ENCODE results near the gene TTC22.
A peak's percentile ranks its signal among the peaks of the same experiment; 100 is the strongest.

TTC22 gene

GRCh38 chr1:54792686-54793282 lies 8.3 kb downstream of the TTC22 start:
- TF ChIP-seq CTCF (IDR thresholded peaks at IDR 0.05; ENCODE audit: extremely low read depth, missing control alignments), result no peak
- no peak for DNase-seq (ENCODE audit: low spot score)

DNA sequence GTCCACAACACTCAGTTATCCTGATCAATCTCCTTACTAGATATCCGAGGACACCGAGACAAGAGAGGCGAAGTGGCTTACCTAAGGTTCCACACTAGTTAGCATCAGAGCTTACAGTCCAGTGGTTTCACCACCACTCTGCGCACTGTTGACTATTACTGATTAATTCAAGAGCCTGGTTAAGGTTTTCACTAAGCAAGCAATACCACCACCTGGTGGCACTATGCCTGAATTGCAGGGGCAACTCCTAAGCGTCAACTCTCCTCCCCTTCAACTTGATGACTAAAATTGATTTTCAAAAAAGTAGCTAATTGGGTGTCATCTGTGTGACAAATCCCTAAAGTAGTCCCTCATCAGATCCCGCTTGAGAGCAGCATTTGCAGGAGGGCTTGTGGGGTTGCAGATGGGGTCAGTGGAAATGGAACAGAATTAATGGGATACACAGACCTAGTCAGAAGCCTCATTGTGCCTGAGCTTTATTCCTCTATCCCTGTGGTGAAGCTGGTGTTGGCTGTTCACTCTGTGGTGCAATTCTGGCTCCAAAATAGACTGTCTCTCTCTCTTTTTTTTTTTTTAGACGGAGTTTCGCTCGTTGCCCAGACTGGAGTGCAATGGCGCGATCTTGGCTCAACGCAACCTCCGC lies 9.1 kb downstream of the TTC22 start:
- DNase-seq (ENCODE audit: low spot score), result peak; percentile 54
- peak; percentile 20 for TF ChIP-seq CTCF (IDR thresholded peaks at IDR 0.05; ENCODE audit: extremely low read depth, missing control alignments)

DNA sequence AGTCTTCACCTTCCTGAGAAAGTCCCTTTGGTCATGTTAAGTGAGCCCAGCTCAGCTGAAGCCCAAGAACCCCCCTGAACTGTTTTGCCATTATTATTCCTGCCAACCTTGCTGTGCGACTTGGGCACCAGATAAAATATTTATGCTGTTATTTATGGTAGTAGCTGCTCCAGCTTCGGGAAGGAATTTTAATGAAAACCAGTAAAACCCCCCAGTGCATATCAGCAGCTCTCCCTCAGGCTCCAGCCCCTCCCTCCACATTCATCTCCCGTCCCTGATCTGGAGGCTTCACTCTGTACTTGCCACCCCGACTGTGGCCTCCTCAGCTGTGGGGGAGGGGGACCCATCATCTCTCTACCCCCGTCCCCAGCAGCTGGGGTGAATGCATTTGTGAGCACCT lies 12.7 kb downstream of the TTC22 start:
- no peak for DNase-seq (ENCODE audit: low spot score)
- TF ChIP-seq CTCF (IDR thresholded peaks at IDR 0.05; ENCODE audit: extremely low read depth, missing control alignments), result no peak

DNA sequence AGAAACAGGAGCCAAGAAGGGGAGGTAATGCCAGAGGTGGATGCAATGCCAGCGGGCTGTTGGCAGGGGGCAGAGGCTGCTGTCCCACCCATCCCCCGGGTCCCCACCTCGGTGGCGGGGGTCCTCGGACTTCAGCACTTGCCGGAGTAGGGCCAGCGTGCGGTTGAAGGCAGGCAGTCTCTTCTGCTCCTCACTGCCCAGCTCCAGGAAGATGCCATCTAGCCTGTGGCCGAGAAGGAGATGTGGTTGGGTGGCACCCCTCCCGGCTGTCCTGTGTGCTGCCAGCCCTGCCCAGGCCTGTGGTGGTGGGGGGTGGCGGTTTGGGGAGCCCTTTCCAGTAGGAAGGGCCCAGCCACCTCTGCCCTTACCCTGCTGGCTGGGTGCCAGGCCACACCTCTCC lies 13.5 kb downstream of the TTC22 start:
- no peak for TF ChIP-seq CTCF (IDR thresholded peaks at IDR 0.05; ENCODE audit: extremely low read depth, missing control alignments)
- DNase-seq (ENCODE audit: low spot score), result no peak

- DNase-seq (ENCODE audit: low spot score), result no peak
- TF ChIP-seq CTCF (IDR thresholded peaks at IDR 0.05; ENCODE audit: extremely low read depth, missing control alignments), result no peak
These were observed 14.3 kb downstream of the TTC22 start for GRCh38 chr1:54786778-54787177.

DNA sequence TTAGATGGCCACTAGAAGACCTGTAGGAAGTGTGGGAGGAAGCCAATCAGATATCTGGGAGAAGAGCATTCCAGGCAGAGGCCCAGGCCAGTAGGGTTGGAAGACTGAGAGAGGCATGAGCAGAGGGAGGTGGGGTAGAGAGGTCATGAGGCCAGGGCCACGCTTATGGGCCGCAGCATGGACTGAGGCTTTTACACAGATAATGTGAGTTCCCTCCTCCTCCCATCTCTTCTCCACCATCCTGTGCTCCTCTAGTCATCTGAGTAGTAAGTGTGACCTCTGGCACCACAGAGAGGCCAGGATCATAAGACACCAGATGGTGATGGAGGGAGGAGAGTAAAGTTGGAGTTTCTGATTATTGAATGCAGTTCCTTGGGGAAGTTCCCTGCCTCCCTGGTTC lies 17.1 kb downstream of the TTC22 start:
- DNase-seq (ENCODE audit: low spot score), result no peak
- TF ChIP-seq CTCF (IDR thresholded peaks at IDR 0.05; ENCODE audit: extremely low read depth, missing control alignments), result no peak

DNA sequence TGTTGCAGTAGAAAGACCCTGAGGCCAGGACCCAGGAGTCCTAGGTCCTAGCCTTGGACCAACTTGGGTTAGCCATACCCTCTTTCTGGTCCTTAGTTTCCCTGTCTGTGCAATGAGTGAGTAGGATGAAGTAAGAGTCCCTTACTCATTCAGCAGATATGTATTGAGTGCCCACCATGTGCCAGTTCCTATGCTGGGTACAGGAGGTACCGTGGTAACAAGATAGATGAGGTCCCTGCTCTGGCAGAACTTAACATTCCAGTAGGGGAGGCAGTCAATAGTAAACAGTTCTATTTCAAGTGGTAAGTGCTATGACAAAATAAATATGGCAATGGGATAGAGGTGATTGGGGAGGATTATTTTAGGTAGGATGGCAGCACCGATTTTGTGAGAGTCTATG lies 18.5 kb downstream of the TTC22 start:
- DNase-seq (ENCODE audit: low spot score), result no peak
- no peak for TF ChIP-seq CTCF (IDR thresholded peaks at IDR 0.05; ENCODE audit: extremely low read depth, missing control alignments)
